ENCODE results near the gene TRAF4. TPM values are rescaled to one million over a fixed set of nuclear protein-coding genes. Genes with fewer than 3 reads are reported as not detected.
"Not testable (repeated sequence)": the region's sequence is repeated elsewhere in the genome, so short reads cannot be mapped to it uniquely, and the experiment has no call there.

The TRAF4 gene
- polyA plus RNA-seq, 1 donor from 2014 or later: 139 TPM

- Histone ChIP-seq H3K27me3 (ENCODE audit: insufficient read depth, low read depth, low read length) (no peaks in the 10 kb centered on the region), H3K9me2 (ENCODE audit: insufficient read depth, low read length) (no peaks in the 10 kb centered on the region), H3K27ac (ENCODE audit: low read length) (no peak overlapping the region), H3K4me3 (ENCODE audit: low read length) (no peak overlapping the region), H3F3A (ENCODE audit: insufficient read depth, low read length, poor library complexity, severe bottlenecking) (no peaks in the 10 kb centered on the region), H3K4me2 (ENCODE audit: low read length) (no peak overlapping the region), H4K20me1 (ENCODE audit: insufficient read depth) (no peaks in the 10 kb centered on the region), H2AFZ (ENCODE audit: low read depth, low read length) (no peak overlapping the region), H3K36me3 (ENCODE audit: insufficient read depth, low read length) (no peaks in the 10 kb centered on the region), H3K79me2 (replicated peaks; ENCODE audit: insufficient read depth, low read length) (no peaks in the 10 kb centered on the region), H3K9me3 (ENCODE audit: low read length) (no peaks in the 10 kb centered on the region), H3K9ac (ENCODE audit: low read length) (no peak overlapping the region)
- no peak for TF ChIP-seq RAD21 (conservative IDR thresholded peaks at IDR 0.05)
- no peak for TF ChIP-seq CTCF (IDR thresholded peaks at IDR 0.05; ENCODE audit: poor library complexity, severe bottlenecking)
Observed at GRCh38 chr17:28733346-28733745, 10.5 kb upstream of the TRAF4 start.

GRCh38 chr17:28734712-28735241 is 9.0 kb upstream of the TRAF4 start:
- no peaks in the 10 kb centered on the region for H3K36me3 ChIP-seq (ENCODE audit: insufficient read depth, low read length)
- no peaks in the 10 kb centered on the region for H3F3A ChIP-seq (ENCODE audit: insufficient read depth, low read length, poor library complexity, severe bottlenecking)
- H3K4me2 ChIP-seq (ENCODE audit: low read length): no peak overlapping the region
- H2AFZ ChIP-seq (ENCODE audit: low read depth, low read length): no peak overlapping the region
- H3K27me3 ChIP-seq (ENCODE audit: insufficient read depth, low read depth, low read length): no peaks in the 10 kb centered on the region
- H3K27ac ChIP-seq (ENCODE audit: low read length): no peak overlapping the region
- no peaks in the 10 kb centered on the region for H3K9me3 ChIP-seq (ENCODE audit: low read length)
- H3K79me2 ChIP-seq (replicated peaks; ENCODE audit: insufficient read depth, low read length): no peaks in the 10 kb centered on the region
- no peak overlapping the region for H3K9ac ChIP-seq (ENCODE audit: low read length)
- no peaks in the 10 kb centered on the region for H4K20me1 ChIP-seq (ENCODE audit: insufficient read depth)
- no peak for TF ChIP-seq CTCF (IDR thresholded peaks at IDR 0.05; ENCODE audit: poor library complexity, severe bottlenecking)
- no peak for TF ChIP-seq EP300 (conservative IDR thresholded peaks at IDR 0.05; ENCODE audit: poor library complexity, severe bottlenecking)
- no peak for TF ChIP-seq TAF1 (IDR thresholded peaks at IDR 0.05; ENCODE audit: low read depth)
- no peak for TF ChIP-seq RAD21 (conservative IDR thresholded peaks at IDR 0.05)
- no peak for TF ChIP-seq POLR2AphosphoS5 (IDR thresholded peaks at IDR 0.05)
- TF ChIP-seq EZH2 (IDR thresholded peaks at IDR 0.05; ENCODE audit: borderline replicate concordance, insufficient read depth, low read length, poor library complexity, severe bottlenecking): no peak
- no peaks in the 10 kb centered on the region for H3K9me2 ChIP-seq (ENCODE audit: insufficient read depth, low read length)
- H3K4me3 ChIP-seq (ENCODE audit: low read length): no peak overlapping the region

- Histone ChIP-seq H3K9me3 (ENCODE audit: low read length) (no peaks in the 10 kb centered on the region), H3K4me2 (ENCODE audit: low read length) (no peak overlapping the region), H3K36me3 (ENCODE audit: insufficient read depth, low read length) (no peaks in the 10 kb centered on the region), H3K4me3 (ENCODE audit: low read length) (no peak overlapping the region), H3K9ac (ENCODE audit: low read length) (no peak overlapping the region), H2AFZ (ENCODE audit: low read depth, low read length) (no peak overlapping the region), H3K27me3 (ENCODE audit: insufficient read depth, low read depth, low read length) (no peaks in the 10 kb centered on the region), H3K27ac (ENCODE audit: low read length) (no peak overlapping the region), H3K9me2 (ENCODE audit: insufficient read depth, low read length) (no peaks in the 10 kb centered on the region), H3K79me2 (replicated peaks; ENCODE audit: insufficient read depth, low read length) (no peaks in the 10 kb centered on the region), H3F3A (ENCODE audit: insufficient read depth, low read length, poor library complexity, severe bottlenecking) (no peaks in the 10 kb centered on the region), H4K20me1 (ENCODE audit: insufficient read depth) (no peaks in the 10 kb centered on the region)
- TF ChIP-seq CTCF (IDR thresholded peaks at IDR 0.05; ENCODE audit: poor library complexity, severe bottlenecking) (no peak), RAD21 (conservative IDR thresholded peaks at IDR 0.05) (no peak), EZH2 (IDR thresholded peaks at IDR 0.05; ENCODE audit: borderline replicate concordance, insufficient read depth, low read length, poor library complexity, severe bottlenecking) (no peak), MXI1 (conservative IDR thresholded peaks at IDR 0.05; ENCODE audit: poor library complexity, severe bottlenecking) (no peak)
Observed at GRCh38 chr17:28735242-28735722, 8.5 kb upstream of the TRAF4 start.

- H3F3A ChIP-seq (ENCODE audit: insufficient read depth, low read length, poor library complexity, severe bottlenecking); H3K9ac ChIP-seq (ENCODE audit: low read length); H3K4me3 ChIP-seq (ENCODE audit: low read length): not testable (repeated sequence)
Observed at GRCh38 chr17:28735913-28736769, 7.7 kb upstream of the TRAF4 start.

More at GRCh38 chr17:28735913-28736769, 7.7 kb upstream of the TRAF4 start:
- not testable (repeated sequence) for H3K4me2 ChIP-seq (ENCODE audit: low read length); H3K9me3 ChIP-seq (ENCODE audit: low read length); H3K9me2 ChIP-seq (ENCODE audit: insufficient read depth, low read length); H2AFZ ChIP-seq (ENCODE audit: low read depth, low read length); H3K27ac ChIP-seq (ENCODE audit: low read length); H3K27me3 ChIP-seq (ENCODE audit: insufficient read depth, low read depth, low read length); H3K79me2 ChIP-seq (replicated peaks; ENCODE audit: insufficient read depth, low read length); H3K36me3 ChIP-seq (ENCODE audit: insufficient read depth, low read length); H4K20me1 ChIP-seq (ENCODE audit: insufficient read depth)

All from neural cell (in vitro differentiated cells).